ENCODE data around the gene PLGRKT.

DNA sequence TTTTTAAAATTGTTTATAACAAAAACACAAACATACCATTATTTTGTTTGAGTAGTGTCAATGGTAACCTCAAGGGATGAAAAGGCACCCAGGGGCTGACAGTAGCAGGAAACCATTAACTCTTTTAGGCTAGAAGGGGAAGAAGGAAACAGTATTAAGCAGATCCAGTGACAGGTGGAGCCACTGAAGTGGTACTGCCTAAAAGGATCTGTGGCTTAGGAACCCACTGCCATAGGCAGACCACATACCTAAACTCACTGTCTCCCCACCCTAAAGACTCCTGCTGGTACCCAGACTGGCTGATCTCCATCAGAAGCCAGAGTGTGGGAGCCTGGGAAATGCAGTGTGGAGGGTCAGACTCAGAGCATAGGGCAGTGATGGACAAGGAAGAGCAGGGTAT is 111.5 kb downstream of the PLGRKT start:
- TF ChIP-seq, protein P1, sequence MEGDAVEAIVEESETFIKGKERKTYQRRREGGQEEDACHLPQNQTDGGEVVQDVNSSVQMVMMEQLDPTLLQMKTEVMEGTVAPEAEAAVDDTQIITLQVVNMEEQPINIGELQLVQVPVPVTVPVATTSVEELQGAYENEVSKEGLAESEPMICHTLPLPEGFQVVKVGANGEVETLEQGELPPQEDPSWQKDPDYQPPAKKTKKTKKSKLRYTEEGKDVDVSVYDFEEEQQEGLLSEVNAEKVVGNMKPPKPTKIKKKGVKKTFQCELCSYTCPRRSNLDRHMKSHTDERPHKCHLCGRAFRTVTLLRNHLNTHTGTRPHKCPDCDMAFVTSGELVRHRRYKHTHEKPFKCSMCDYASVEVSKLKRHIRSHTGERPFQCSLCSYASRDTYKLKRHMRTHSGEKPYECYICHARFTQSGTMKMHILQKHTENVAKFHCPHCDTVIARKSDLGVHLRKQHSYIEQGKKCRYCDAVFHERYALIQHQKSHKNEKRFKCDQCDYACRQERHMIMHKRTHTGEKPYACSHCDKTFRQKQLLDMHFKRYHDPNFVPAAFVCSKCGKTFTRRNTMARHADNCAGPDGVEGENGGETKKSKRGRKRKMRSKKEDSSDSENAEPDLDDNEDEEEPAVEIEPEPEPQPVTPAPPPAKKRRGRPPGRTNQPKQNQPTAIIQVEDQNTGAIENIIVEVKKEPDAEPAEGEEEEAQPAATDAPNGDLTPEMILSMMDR (IDR thresholded peaks at IDR 0.05; ENCODE audit: low read depth, low read length, poor library complexity, severe bottlenecking) = no peak
- no peak for TF ChIP-seq EZH2phosphoT487 (IDR thresholded peaks at IDR 0.05; ENCODE audit: borderline replicate concordance, low read length)

Measured in DOHH2 (cell line).